HepG2 (cell line): ENCODE results near the gene FBH1. TPM values are rescaled to one million over a fixed set of nuclear protein-coding genes. Genes with fewer than 3 reads are reported as not detected.

Source experiments
- AGO2 ChIP-seq: fragments of 200-400 bp; formaldehyde crosslinking; optimal IDR thresholded peaks from 2 replicates; pipeline ENCODE3; 2017; ENCODE audit warnings: mild to moderate bottlenecking, low read depth, low read length, moderate library complexity
- ARNT ChIP-seq: fragments of 450-650 bp; IDR thresholded peaks from 2 replicates; pipeline ENCODE4 v1.6.1; 2017
- ATF2 ChIP-seq: sonication (generic); formaldehyde crosslinking; IDR thresholded peaks from 2 replicates; pipeline ENCODE4 v1.4.0; 2020; ENCODE audit warnings: missing genetic modification reagents
- ATF7 ChIP-seq, 2 experiments: fragments of 450-650 bp in 1 of 2; sonication (generic) in 1 of 2; formaldehyde crosslinking in 1 of 2; IDR thresholded peaks; 2 replicates each; pipeline versions ENCODE4 v1.4.0 to v1.6.1; 2016 to 2020; ENCODE audit warnings: antibody characterized with exemption in 1 of 2, mild to moderate bottlenecking in 1 of 2, missing genetic modification reagents in 1 of 2
- KAT2B ChIP-seq: fragments of 150-350 bp; IDR thresholded peaks from 2 replicates; pipeline ENCODE4 v1.6.1; 2014; ENCODE audit warnings: low read depth, low read length, borderline replicate concordance
- KDM6A ChIP-seq: IDR thresholded peaks from 2 replicates; pipeline ENCODE4 v1.6.1; 2016; ENCODE audit warnings: low read depth
- SP1 ChIP-seq, 2 experiments: fragments of 450-650 bp in 1 of 2; sonication (generic) in 1 of 2; formaldehyde crosslinking in 1 of 2; IDR thresholded peaks; 2 replicates each; pipeline versions ENCODE4 v1.4.0 to v1.6.1; 2016 to 2020; ENCODE audit warnings: missing genetic modification reagents in 1 of 2
- TSC22D2 ChIP-seq: sonication (generic); formaldehyde crosslinking; IDR thresholded peaks from 2 replicates; pipeline ENCODE4 v1.5.1; 2020; ENCODE audit warnings: missing genetic modification reagents, mild to moderate bottlenecking, borderline replicate concordance
- XRCC5 ChIP-seq: fragments of 200-400 bp; formaldehyde crosslinking; optimal IDR thresholded peaks from 2 replicates; pipeline ENCODE3; 2017; ENCODE audit warnings: mild to moderate bottlenecking, low read length
- YEATS2 ChIP-seq: sonication (generic); formaldehyde crosslinking; IDR thresholded peaks from 2 replicates; pipeline ENCODE4 v1.4.0; 2020; ENCODE audit warnings: missing genetic modification reagents, borderline replicate concordance
- ZBTB42 ChIP-seq: sonication (generic); formaldehyde crosslinking; IDR thresholded peaks from 2 replicates; pipeline ENCODE4 v1.5.0; 2020; ENCODE audit warnings: mild to moderate bottlenecking, missing genetic modification reagents
- ZMYM3 ChIP-seq: sonication (generic); formaldehyde crosslinking; IDR thresholded peaks from 2 replicates; pipeline ENCODE4 v1.5.1; 2020; ENCODE audit warnings: mild to moderate bottlenecking, missing genetic modification reagents
- ZNF260 ChIP-seq: sonication (generic); formaldehyde crosslinking; IDR thresholded peaks from 2 replicates; pipeline ENCODE4 v1.4.0; 2020; ENCODE audit warnings: missing genetic modification reagents, low read depth, mild to moderate bottlenecking, borderline replicate concordance
- ZNF317 ChIP-seq: sonication (generic); formaldehyde crosslinking; IDR thresholded peaks from 2 replicates; pipeline ENCODE4 v1.5.0; 2020; ENCODE audit warnings: mild to moderate bottlenecking, missing genetic modification reagents
- ZNF563 ChIP-seq: sonication (generic); formaldehyde crosslinking; IDR thresholded peaks from 2 replicates; pipeline ENCODE4 v1.8.0; 2022; ENCODE audit warnings: mild to moderate bottlenecking, moderate library complexity, missing genetic modification reagents
- polyA plus RNA-seq, 8 experiments: library from polyadenylated mRNA; depleted of rRNA in 3 of 8; stranded (reverse) in 7 of 8; unstranded in 1 of 8; fragments of >200 nt; fragmentation: Illumina TruSeq in 4 of 8; extraction: Trizol in 4 of 8; gene quantifications; 2 replicates each; pipeline versions ENCODE4 v1.2.1 to v1.2.3, GENCODE V29; 2011 to 2016; ENCODE audit warnings: low read depth in 4 of 8, missing spikeins in 1 of 8, mixed read lengths in 1 of 8; ENCODE audit not compliant: insufficient read depth in 1 of 8
- total RNA-seq, 5 experiments: library from RNA; depleted of rRNA; stranded (reverse); fragments of >200 nt; fragmentation: Illumina TruSeq; extraction: Trizol; gene quantifications; 2 replicates each; pipeline ENCODE4 v1.2.3, GENCODE V29; 2016; ENCODE audit warnings: low read depth in 1 of 5
- TF ChIP-seq, protein P1 (sequence below): sonication (generic); formaldehyde crosslinking; conservative IDR thresholded peaks from 2 replicates; pipeline ENCODE4 v1.8.1; 2023; ENCODE audit warnings: missing genetic modification reagents
- TF ChIP-seq, protein P2 (sequence below): sonication (generic); formaldehyde crosslinking; IDR thresholded peaks from 2 replicates; pipeline ENCODE4 v1.4.0; 2020; ENCODE audit warnings: missing genetic modification reagents, borderline replicate concordance
- TF ChIP-seq, protein P3 (sequence below): sonication (generic); formaldehyde crosslinking; IDR thresholded peaks from 2 replicates; pipeline ENCODE4 v1.9.0; 2021; ENCODE audit warnings: missing genetic modification reagents, borderline replicate concordance

Gene FBH1
- total and polyA plus RNA-seq, 2 of the 13 experiments (the other 11 are each of a cell fraction or from before 2014, with no cell fraction given) = 48.8 to 60.3 TPM

- TF ChIP-seq, protein P1, sequence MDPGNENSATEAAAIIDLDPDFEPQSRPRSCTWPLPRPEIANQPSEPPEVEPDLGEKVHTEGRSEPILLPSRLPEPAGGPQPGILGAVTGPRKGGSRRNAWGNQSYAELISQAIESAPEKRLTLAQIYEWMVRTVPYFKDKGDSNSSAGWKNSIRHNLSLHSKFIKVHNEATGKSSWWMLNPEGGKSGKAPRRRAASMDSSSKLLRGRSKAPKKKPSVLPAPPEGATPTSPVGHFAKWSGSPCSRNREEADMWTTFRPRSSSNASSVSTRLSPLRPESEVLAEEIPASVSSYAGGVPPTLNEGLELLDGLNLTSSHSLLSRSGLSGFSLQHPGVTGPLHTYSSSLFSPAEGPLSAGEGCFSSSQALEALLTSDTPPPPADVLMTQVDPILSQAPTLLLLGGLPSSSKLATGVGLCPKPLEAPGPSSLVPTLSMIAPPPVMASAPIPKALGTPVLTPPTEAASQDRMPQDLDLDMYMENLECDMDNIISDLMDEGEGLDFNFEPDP (CRISPR knock-in tag) = 0 out of 2 replicates have a peak, but pooled peaks have one; percentile 41
- TF ChIP-seq ATF7 (IDR thresholded peaks at IDR 0.05) = no peak
- peak; percentile 50; the same call in 1 of the 2 replicates for TF ChIP-seq ATF7 (CRISPR knock-in tag; IDR thresholded peaks at IDR 0.05)
- TF ChIP-seq KAT2B = no peak
- TF ChIP-seq ARNT = no peak
- TF ChIP-seq KDM6A = no peak
- peak; percentile 78 for TF ChIP-seq ZMYM3 (CRISPR knock-in tag)
- peak; percentile 59 for TF ChIP-seq XRCC5
- TF ChIP-seq ZNF260 (CRISPR knock-in tag) = no peak
- no peak for TF ChIP-seq YEATS2 (CRISPR knock-in tag)
- no peak for TF ChIP-seq ZNF317 (CRISPR knock-in tag)
- TF ChIP-seq ZBTB42 (CRISPR knock-in tag) = no peak
- TF ChIP-seq, protein P2, sequence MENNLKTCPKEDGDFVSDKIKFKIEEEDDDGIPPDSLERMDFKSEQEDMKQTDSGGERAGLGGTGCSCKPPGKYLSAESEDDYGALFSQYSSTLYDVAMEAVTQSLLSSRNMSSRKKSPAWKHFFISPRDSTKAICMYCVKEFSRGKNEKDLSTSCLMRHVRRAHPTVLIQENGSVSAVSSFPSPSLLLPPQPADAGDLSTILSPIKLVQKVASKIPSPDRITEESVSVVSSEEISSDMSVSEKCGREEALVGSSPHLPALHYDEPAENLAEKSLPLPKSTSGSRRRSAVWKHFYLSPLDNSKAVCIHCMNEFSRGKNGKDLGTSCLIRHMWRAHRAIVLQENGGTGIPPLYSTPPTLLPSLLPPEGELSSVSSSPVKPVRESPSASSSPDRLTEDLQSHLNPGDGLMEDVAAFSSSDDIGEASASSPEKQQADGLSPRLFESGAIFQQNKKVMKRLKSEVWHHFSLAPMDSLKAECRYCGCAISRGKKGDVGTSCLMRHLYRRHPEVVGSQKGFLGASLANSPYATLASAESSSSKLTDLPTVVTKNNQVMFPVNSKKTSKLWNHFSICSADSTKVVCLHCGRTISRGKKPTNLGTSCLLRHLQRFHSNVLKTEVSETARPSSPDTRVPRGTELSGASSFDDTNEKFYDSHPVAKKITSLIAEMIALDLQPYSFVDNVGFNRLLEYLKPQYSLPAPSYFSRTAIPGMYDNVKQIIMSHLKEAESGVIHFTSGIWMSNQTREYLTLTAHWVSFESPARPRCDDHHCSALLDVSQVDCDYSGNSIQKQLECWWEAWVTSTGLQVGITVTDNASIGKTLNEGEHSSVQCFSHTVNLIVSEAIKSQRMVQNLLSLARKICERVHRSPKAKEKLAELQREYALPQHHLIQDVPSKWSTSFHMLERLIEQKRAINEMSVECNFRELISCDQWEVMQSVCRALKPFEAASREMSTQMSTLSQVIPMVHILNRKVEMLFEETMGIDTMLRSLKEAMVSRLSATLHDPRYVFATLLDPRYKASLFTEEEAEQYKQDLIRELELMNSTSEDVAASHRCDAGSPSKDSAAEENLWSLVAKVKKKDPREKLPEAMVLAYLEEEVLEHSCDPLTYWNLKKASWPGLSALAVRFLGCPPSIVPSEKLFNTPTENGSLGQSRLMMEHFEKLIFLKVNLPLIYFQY (CRISPR knock-in tag) = no peak
- TF ChIP-seq TSC22D2 = no peak
- TF ChIP-seq ZNF563 (CRISPR knock-in tag) = peak; percentile 48; the same call in 1 of the 2 replicates
- TF ChIP-seq ATF2 (CRISPR knock-in tag) = no peak
- no peak for TF ChIP-seq SP1 (IDR thresholded peaks at IDR 0.05)
- TF ChIP-seq SP1 (CRISPR knock-in tag; IDR thresholded peaks at IDR 0.05) = peak; percentile 12; the same call in 1 of the 2 replicates
- TF ChIP-seq AGO2 = no peak
- TF ChIP-seq, protein P3, sequence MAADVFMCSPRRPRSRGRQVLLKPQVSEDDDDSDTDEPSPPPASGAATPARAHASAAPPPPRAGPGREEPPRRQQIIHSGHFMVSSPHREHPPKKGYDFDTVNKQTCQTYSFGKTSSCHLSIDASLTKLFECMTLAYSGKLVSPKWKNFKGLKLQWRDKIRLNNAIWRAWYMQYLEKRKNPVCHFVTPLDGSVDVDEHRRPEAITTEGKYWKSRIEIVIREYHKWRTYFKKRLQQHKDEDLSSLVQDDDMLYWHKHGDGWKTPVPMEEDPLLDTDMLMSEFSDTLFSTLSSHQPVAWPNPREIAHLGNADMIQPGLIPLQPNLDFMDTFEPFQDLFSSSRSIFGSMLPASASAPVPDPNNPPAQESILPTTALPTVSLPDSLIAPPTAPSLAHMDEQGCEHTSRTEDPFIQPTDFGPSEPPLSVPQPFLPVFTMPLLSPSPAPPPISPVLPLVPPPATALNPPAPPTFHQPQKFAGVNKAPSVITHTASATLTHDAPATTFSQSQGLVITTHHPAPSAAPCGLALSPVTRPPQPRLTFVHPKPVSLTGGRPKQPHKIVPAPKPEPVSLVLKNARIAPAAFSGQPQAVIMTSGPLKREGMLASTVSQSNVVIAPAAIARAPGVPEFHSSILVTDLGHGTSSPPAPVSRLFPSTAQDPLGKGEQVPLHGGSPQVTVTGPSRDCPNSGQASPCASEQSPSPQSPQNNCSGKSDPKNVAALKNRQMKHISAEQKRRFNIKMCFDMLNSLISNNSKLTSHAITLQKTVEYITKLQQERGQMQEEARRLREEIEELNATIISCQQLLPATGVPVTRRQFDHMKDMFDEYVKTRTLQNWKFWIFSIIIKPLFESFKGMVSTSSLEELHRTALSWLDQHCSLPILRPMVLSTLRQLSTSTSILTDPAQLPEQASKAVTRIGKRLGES (CRISPR knock-in tag) = no peak
These were observed 49.4 kb upstream of the FBH1 start (continued) for GRCh38 chr10:5840314-5841307.
